ENCODE data around the gene TRDN.

Gene TRDN

GRCh38 chr6:123508290-123508689, 128.5 kb downstream of the TRDN start:
- H3K4me1 ChIP-seq (ENCODE audit: control insufficient read depth, low read length): no peaks in the 10 kb centered on the region
- no peak overlapping the region for H3K4me2 ChIP-seq (ENCODE audit: low read length)
- no peak for TF ChIP-seq EZH2phosphoT487 (IDR thresholded peaks at IDR 0.05; ENCODE audit: borderline replicate concordance, low read length)
- no peak for TF ChIP-seq CTCF (IDR thresholded peaks at IDR 0.05; ENCODE audit: low read depth, low read length, poor library complexity, severe bottlenecking)
- no peaks in the 10 kb centered on the region for H3K79me2 ChIP-seq (ENCODE audit: control insufficient read depth, low read length)
- no peaks in the 10 kb centered on the region for H3K36me3 ChIP-seq (ENCODE audit: control insufficient read depth, low read length)
- H3K9me3 ChIP-seq (ENCODE audit: control insufficient read depth, insufficient read depth, low read length): no peaks in the 10 kb centered on the region
- H3K27me3 ChIP-seq (ENCODE audit: control insufficient read depth, low read length): no peaks in the 10 kb centered on the region
- H3K27ac ChIP-seq (ENCODE audit: low read depth, low read length): no peak overlapping the region
- H4K20me1 ChIP-seq (ENCODE audit: control insufficient read depth, insufficient read depth, low read depth, low read length): no peaks in the 10 kb centered on the region
- no peak overlapping the region for H3K4me3 ChIP-seq (ENCODE audit: low read length)
- H3K9me2 ChIP-seq (replicated peaks; ENCODE audit: control insufficient read depth, low read length): no peaks in the 10 kb centered on the region
- no peaks in the 10 kb centered on the region for H3F3A ChIP-seq (ENCODE audit: control insufficient read depth, insufficient read depth)

DNA sequence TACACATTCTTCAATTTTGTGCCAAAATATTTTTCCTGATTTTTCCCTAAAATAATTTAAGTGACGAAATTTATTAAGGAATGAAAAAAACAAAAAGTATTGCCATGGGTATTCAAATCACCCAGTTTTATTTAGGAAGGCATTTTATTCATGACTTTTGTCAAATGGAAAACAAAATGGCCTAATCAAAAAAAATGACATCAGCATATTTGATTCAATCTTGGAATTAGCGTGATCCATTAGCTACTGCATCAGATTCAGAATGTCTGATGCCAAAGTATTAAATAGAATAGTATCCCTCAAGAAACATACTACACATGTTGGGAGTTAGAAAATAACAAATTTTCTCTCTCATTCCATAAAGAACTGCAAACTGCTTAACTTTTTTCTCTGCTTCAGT, 129.2 kb downstream of the TRDN start:
- no peaks in the 10 kb centered on the region for H3F3A ChIP-seq (ENCODE audit: control insufficient read depth, insufficient read depth)
- no peak overlapping the region for H3K27ac ChIP-seq (ENCODE audit: low read depth, low read length)
- no peaks in the 10 kb centered on the region for H3K36me3 ChIP-seq (ENCODE audit: control insufficient read depth, low read length)
- TF ChIP-seq EZH2phosphoT487 (IDR thresholded peaks at IDR 0.05; ENCODE audit: borderline replicate concordance, low read length) (no peak), CTCF (IDR thresholded peaks at IDR 0.05; ENCODE audit: low read depth, low read length, poor library complexity, severe bottlenecking) (no peak)
- H3K9me3 ChIP-seq (ENCODE audit: control insufficient read depth, insufficient read depth, low read length): no peaks in the 10 kb centered on the region
- H3K4me1 ChIP-seq (ENCODE audit: control insufficient read depth, low read length): no peaks in the 10 kb centered on the region
- no peaks in the 10 kb centered on the region for H3K9me2 ChIP-seq (replicated peaks; ENCODE audit: control insufficient read depth, low read length)
- H4K20me1 ChIP-seq (ENCODE audit: control insufficient read depth, insufficient read depth, low read depth, low read length): no peaks in the 10 kb centered on the region
- no peaks in the 10 kb centered on the region for H3K79me2 ChIP-seq (ENCODE audit: control insufficient read depth, low read length)
- H3K27me3 ChIP-seq (ENCODE audit: control insufficient read depth, low read length): no peaks in the 10 kb centered on the region
- no peak overlapping the region for H3K4me3 ChIP-seq (ENCODE audit: low read length)
- H3K4me2 ChIP-seq (ENCODE audit: low read length): no peak overlapping the region

GRCh38 chr6:123503619-123504018, 133.1 kb downstream of the TRDN start:
- Histone ChIP-seq H3K4me1 (ENCODE audit: control insufficient read depth, low read length) (no peaks in the 10 kb centered on the region), H3K79me2 (ENCODE audit: control insufficient read depth, low read length) (no peaks in the 10 kb centered on the region), H4K20me1 (ENCODE audit: control insufficient read depth, insufficient read depth, low read depth, low read length) (no peaks in the 10 kb centered on the region), H3K4me3 (ENCODE audit: low read length) (no peak overlapping the region), H3F3A (ENCODE audit: control insufficient read depth, insufficient read depth) (no peaks in the 10 kb centered on the region), H3K27ac (ENCODE audit: low read depth, low read length) (no peak overlapping the region), H3K4me2 (ENCODE audit: low read length) (no peak overlapping the region), H3K36me3 (ENCODE audit: control insufficient read depth, low read length) (no peaks in the 10 kb centered on the region), H3K9me3 (ENCODE audit: control insufficient read depth, insufficient read depth, low read length) (no peaks in the 10 kb centered on the region), H3K9me2 (replicated peaks; ENCODE audit: control insufficient read depth, low read length) (no peaks in the 10 kb centered on the region), H3K27me3 (ENCODE audit: control insufficient read depth, low read length) (no peaks in the 10 kb centered on the region)
- TF ChIP-seq EZH2phosphoT487 (IDR thresholded peaks at IDR 0.05; ENCODE audit: borderline replicate concordance, low read length) (no peak), CTCF (IDR thresholded peaks at IDR 0.05; ENCODE audit: low read depth, low read length, poor library complexity, severe bottlenecking) (no peak)

GRCh38 chr6:123497025-123497424, 139.7 kb downstream of the TRDN start:
- H3K27me3 ChIP-seq (ENCODE audit: control insufficient read depth, low read length): no peaks in the 10 kb centered on the region
- TF ChIP-seq CTCF (IDR thresholded peaks at IDR 0.05; ENCODE audit: low read depth, low read length, poor library complexity, severe bottlenecking) (no peak), EZH2phosphoT487 (IDR thresholded peaks at IDR 0.05; ENCODE audit: borderline replicate concordance, low read length) (no peak)
- H3K36me3 ChIP-seq (ENCODE audit: control insufficient read depth, low read length): no peaks in the 10 kb centered on the region
- H3K9me2 ChIP-seq (replicated peaks; ENCODE audit: control insufficient read depth, low read length): no peaks in the 10 kb centered on the region
- H3F3A ChIP-seq (ENCODE audit: control insufficient read depth, insufficient read depth): no peaks in the 10 kb centered on the region
- no peak overlapping the region for H3K4me2 ChIP-seq (ENCODE audit: low read length)
- no peaks in the 10 kb centered on the region for H4K20me1 ChIP-seq (ENCODE audit: control insufficient read depth, insufficient read depth, low read depth, low read length)
- H3K9me3 ChIP-seq (ENCODE audit: control insufficient read depth, insufficient read depth, low read length): no peaks in the 10 kb centered on the region
- no peaks in the 10 kb centered on the region for H3K4me1 ChIP-seq (ENCODE audit: control insufficient read depth, low read length)
- H3K4me3 ChIP-seq (ENCODE audit: low read length): no peak overlapping the region
- H3K79me2 ChIP-seq (ENCODE audit: control insufficient read depth, low read length): no peaks in the 10 kb centered on the region
- no peak overlapping the region for H3K27ac ChIP-seq (ENCODE audit: low read depth, low read length)

Measured in DOHH2 (cell line).